ENCODE measurements around the gene FAM204A.
A peak's percentile ranks its signal among the peaks of the same experiment; 100 is the strongest.

Gene FAM204A

DNA sequence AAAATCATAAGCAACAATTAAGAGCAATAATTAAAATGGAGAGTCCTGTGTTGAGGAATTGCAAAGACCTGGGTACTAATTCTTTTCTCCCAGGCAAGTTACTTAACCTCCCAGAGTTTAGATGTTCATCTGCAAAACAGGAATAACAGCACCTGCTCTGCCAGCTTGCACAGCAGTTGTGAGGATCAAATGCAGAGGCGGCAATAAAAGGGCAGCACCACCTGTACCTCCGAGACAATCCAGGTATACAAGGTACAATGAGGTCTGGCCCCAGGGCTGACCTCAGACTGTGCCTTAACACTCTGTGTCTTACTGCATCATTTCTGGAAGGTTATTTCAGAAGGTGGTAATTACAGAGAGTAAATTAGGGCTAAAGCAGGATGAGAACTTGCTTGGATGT is 14.5 kb upstream of the FAM204A start:
- intact Hi-C loops (cut with DNase I; ENCODE audit: low total_unique reads) = no loop called here
- no peaks in the 10 kb centered on the region for H3K36me3 ChIP-seq
- no peaks in the 10 kb centered on the region for H3K9me3 ChIP-seq
- H3K27ac ChIP-seq = no peak overlapping the region
- peaks cover 0 to 3% of the 10 kb centered on the region in 2 donors for H3K27me3 ChIP-seq
- H3K4me1 ChIP-seq = no peaks in the 10 kb centered on the region
- TF ChIP-seq, protein P1, sequence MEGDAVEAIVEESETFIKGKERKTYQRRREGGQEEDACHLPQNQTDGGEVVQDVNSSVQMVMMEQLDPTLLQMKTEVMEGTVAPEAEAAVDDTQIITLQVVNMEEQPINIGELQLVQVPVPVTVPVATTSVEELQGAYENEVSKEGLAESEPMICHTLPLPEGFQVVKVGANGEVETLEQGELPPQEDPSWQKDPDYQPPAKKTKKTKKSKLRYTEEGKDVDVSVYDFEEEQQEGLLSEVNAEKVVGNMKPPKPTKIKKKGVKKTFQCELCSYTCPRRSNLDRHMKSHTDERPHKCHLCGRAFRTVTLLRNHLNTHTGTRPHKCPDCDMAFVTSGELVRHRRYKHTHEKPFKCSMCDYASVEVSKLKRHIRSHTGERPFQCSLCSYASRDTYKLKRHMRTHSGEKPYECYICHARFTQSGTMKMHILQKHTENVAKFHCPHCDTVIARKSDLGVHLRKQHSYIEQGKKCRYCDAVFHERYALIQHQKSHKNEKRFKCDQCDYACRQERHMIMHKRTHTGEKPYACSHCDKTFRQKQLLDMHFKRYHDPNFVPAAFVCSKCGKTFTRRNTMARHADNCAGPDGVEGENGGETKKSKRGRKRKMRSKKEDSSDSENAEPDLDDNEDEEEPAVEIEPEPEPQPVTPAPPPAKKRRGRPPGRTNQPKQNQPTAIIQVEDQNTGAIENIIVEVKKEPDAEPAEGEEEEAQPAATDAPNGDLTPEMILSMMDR (IDR thresholded peaks at IDR 0.05) = no peak
- no peak overlapping the region for H3K4me3 ChIP-seq
- DNase-seq = no peak

DNA sequence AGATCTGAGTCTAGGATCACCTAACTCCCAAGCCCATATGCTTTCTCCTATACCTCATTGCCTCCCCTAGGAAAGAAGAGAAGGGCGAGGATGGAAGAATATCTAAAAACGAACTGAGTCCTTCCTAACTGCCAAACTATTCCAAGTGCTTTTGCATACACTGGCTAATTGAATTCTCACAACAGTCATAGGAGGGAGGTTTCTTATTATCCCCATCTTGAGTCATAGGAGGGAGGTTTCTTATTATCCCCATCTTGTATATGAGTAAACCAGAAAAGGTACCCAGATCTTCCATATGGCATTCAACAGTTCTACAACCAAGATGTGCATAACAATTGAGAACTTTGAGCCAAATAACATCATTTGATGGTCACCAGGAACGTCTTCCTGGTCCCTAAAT is 13.1 kb upstream of the FAM204A start:
- intact Hi-C loops (cut with DNase I; ENCODE audit: low total_unique reads) = no loop called here
- Histone ChIP-seq H3K4me3 (no peak overlapping the region), H3K36me3 (no peaks in the 10 kb centered on the region), H3K9me3 (no peaks in the 10 kb centered on the region), H3K27ac (no peak overlapping the region), H3K4me1 (no peaks in the 10 kb centered on the region), H3K27me3 (peaks cover 0 to 3% of the 10 kb centered on the region in 2 donors)
- DNase-seq = no peak
- TF ChIP-seq, protein P1 (IDR thresholded peaks at IDR 0.05) = no peak

DNA sequence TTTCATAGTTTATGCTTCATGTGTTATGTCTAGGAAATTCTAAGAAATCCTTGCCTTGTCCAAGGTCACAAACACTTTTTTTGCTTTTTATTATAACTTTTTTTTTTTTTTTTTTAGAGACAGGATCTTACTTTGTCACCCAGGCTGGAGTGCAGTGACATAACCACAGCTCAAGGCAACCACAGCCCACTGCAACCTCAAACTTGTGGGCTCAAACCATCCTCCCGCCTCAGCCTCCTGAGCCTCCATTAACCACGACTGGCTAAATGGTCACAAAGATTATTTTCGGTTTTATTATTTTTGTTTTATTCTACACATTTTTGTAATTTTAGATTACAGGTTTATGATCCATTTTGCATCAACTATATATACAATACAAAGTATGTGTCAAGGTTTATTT is 7.1 kb upstream of the FAM204A start:
- Histone ChIP-seq H3K4me3 (no peak overlapping the region), H3K9me3 (no peaks in the 10 kb centered on the region), H3K4me1 (no peaks in the 10 kb centered on the region), H3K27me3 (peaks cover 0 to 3% of the 10 kb centered on the region in 2 donors), H3K36me3 (no peaks in the 10 kb centered on the region), H3K27ac (no peak overlapping the region)
- DNase-seq = no peak
- intact Hi-C loops (cut with DNase I; ENCODE audit: low total_unique reads) = loop anchor here (10.0 kb wide), 1 partner anchor 814 kb away; no protein-coding TSS in a partner anchor
- TF ChIP-seq, protein P1 (IDR thresholded peaks at IDR 0.05) = no peak

DNA sequence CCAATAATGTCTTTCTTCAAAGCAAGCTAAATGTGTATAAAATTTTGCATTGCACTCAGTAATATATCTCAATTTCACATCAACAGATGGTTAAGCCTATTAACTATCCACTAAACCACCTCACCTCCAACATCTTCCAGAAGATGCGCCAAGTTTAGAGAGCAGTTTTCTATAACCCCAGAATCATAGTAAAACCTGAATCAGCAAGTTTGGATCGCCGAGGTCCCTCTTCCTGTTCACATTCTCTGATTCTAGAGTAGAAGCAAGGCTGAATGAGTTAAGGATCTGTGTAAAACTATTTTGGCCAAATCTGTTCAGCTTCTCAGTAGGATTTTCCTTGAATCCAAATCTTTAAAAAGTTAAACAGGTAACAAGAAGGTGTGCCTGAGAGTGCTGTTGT is 1.4 kb upstream of the FAM204A start:
- Histone ChIP-seq H3K9me3 (no peaks in the 10 kb centered on the region), H3K27me3 (no peaks in the 10 kb centered on the region), H3K4me3 (no peak overlapping the region), H3K4me1 (peaks cover 0 to 29% (median 9%) of the 10 kb centered on the region in 4 donors), H3K27ac (no peak overlapping the region), H3K36me3 (no peaks in the 10 kb centered on the region)
- DNase-seq = no peak
- intact Hi-C loops (cut with DNase I; ENCODE audit: low total_unique reads) = loop anchor here (10.0 kb wide), 1 partner anchor 809 kb away; no protein-coding TSS in a partner anchor
- TF ChIP-seq, protein P1 (IDR thresholded peaks at IDR 0.05) = no peak

DNA sequence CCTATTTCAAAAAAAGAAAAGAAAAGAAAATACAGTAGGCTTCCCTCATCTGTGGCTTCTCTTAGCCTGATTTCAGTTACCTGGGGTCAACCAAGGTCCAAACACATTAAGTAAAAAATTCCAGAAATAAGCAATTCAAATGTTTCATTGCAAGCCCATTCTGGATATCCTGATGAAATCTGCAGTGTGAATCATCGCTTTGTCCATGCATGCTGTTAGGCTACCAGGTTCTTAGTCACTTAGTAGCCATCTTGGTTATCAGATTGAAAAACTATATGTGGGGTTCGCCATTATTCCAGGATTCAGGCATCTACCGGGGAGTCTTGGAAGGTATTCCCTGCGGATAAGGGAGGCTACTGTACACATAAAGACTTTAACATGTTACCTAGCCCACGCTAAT is 991 bp upstream of the FAM204A start:
- Histone ChIP-seq H3K4me1 (peaks cover 0 to 29% (median 9%) of the 10 kb centered on the region in 4 donors), H3K9me3 (no peaks in the 10 kb centered on the region), H3K27ac (no peak overlapping the region), H3K27me3 (no peaks in the 10 kb centered on the region), H3K36me3 (peaks cover 0 to 1% (median 0%) of the 10 kb centered on the region in 3 donors), H3K4me3 (no peak overlapping the region)
- DNase-seq = no peak
- intact Hi-C loops (cut with DNase I; ENCODE audit: low total_unique reads) = loop anchor here (10.0 kb wide), 1 partner anchor 808 kb away; no protein-coding TSS in a partner anchor
- TF ChIP-seq, protein P1 (IDR thresholded peaks at IDR 0.05) = no peak

DNA sequence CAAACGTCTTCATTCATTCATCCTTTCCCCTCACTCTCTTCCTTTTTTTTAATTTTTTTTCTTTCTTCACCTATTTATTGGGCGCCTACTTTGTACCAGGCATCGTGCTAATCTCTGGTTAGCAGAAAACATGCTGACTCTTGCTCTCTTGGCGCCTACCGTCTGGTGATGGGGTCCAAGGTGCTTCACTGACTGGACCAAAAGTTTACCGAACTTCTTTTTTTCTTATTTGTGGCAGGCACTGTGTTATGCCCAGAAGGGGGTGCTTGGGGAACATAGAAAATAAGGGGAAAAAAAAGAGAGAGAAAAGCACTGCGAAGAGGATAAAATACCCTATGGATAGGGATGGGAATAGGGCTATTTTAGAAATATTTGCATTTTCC is 505 bp upstream of the FAM204A start:
- peaks cover 0 to 33% (median 13%) of the 10 kb centered on the region in 4 donors for H3K4me1 ChIP-seq
- intact Hi-C loops (cut with DNase I; ENCODE audit: low total_unique reads) = loop anchor here (10.0 kb wide), 1 partner anchor 808 kb away; no protein-coding TSS in a partner anchor
- H3K27ac ChIP-seq = peak overlapping the region; percentile 81 to 83
- TF ChIP-seq, protein P1 (IDR thresholded peaks at IDR 0.05) = no peak
- H3K9me3 ChIP-seq = no peaks in the 10 kb centered on the region
- no peaks in the 10 kb centered on the region for H3K27me3 ChIP-seq
- no peak for DNase-seq
- peak overlapping the region; percentile 79 to 82 for H3K4me3 ChIP-seq
- peaks cover 0 to 5% (median 0%) of the 10 kb centered on the region in 3 donors for H3K36me3 ChIP-seq

Data from tibial artery (tissue), 4 donors.